ENCODE measurements around the gene CMTM3.

The CMTM3 gene

DNA sequence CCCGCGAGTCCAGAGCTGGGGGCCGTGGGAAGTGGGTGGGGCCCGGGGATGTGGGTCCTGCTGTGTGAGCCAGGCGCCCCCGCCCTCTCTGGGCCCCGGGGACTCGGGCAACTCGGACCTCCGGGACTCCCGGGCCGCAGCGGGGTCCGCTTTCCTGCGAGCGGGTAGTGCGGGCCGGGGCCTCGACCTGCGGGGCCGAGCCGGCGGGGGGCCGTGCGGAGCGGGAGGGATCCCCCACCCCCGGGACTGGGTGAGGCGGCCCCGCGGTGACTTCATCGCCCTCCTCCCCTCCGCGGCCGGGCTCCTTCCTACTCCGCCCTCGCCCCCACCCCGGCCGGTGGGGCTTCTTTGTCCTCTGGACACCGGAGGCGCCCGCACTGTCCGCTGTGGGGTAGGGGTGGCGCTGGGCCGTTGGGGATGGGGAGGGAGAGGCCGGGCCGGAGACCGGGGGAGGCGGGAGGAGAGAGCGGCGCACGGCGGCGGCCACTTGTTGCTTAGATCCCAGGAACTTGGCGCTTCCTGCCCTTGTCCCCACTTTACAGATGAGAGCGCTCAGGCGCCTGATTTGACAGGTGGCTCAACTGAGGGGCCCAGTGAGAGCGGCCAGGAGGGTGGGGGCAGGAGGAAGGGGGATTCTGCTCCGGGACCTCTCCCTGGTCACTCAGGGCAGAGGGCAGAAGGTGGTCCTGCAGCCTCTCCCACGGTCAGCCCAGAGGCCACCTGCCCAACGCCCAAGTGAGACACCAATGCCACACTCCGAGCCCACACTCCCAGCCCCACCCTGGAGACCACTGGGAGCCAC is 874 bp downstream of the CMTM3 start (continued):
- 0 out of 2 replicates have a peak, but pooled peaks have one; percentile 16 for TF ChIP-seq ZNF423 (tag by site-specific recombination; IDR thresholded peaks at IDR 0.05)
- no peak for TF ChIP-seq ZNF555 (tag by site-specific recombination; conservative IDR thresholded peaks at IDR 0.05)
- TF ChIP-seq SP2 (tag by site-specific recombination; IDR thresholded peaks at IDR 0.05), result peak; percentile 47
- TF ChIP-seq ZEB2 (tag by site-specific recombination; IDR thresholded peaks at IDR 0.05), result 0 out of 2 replicates have a peak, but pooled peaks have one; percentile 50
- no peak for TF ChIP-seq ZNF23 (tag by site-specific recombination; IDR thresholded peaks at IDR 0.05; ENCODE audit: borderline replicate concordance)
- TF ChIP-seq KLF16 (tag by site-specific recombination; IDR thresholded peaks at IDR 0.05), result peak; percentile 40; the same call in 1 of the 2 replicates
- 0 out of 2 replicates have a peak, but pooled peaks have one; percentile 11 for TF ChIP-seq ZNF768 (tag by site-specific recombination; IDR thresholded peaks at IDR 0.05)
- TF ChIP-seq ZNF211 (tag by site-specific recombination; IDR thresholded peaks at IDR 0.05; ENCODE audit: low read depth), result no peak

DNA sequence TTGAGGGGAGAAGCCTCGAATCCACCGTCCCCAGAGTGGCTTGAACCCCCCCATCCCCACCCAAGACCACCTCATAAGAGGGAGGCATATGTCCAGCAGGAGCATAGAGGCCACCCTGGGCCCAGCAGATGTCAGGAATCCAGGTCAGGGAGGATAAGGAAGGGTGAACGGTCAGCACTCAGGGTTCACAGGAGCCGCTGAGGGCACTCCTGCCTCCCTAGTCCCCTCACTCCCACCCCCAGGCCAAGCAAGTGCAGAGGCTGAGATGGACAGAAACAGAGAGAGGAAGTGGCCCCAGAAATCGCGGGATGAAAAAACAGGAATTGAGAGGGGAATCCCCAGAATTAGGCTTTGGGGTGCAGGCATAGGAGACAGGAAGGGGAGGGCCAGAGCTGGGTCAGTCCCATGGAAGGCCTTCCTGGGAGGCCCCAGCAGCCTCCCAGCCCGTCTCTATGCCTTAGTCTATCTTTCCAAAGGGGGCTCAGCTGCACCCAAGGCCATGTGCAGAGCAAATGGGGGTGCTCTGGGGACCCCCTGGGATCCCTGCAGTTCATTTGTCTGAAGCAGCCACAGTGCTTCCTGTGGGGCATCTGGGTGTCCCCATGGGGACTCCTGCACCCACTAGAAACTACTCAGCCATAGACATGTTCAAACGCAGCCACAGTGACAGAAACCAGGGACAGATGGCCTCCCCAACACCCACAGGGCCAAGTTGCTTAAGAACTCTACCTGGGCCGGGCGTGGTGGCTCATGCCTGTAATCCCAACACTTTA is 1.7 kb downstream of the CMTM3 start:
- ChIA-PET POLR2A (no interaction called here), CTCF (interaction anchor here (0.7 to 4.2 kb wide), 3 partner anchors 148 to 261 kb away, joined by 3 to 13 read pairs (median 3); no protein-coding TSS in a partner anchor)
- Histone ChIP-seq H3K4me3 (ENCODE audit: low read depth, low read length) (peak overlapping the region; percentile 69), H3K9me3 (ENCODE audit: control insufficient read depth, insufficient read depth, low read depth, low read length) (no peaks in the 10 kb centered on the region), H3K36me3 (ENCODE audit: control insufficient read depth in 2 of 2, insufficient read depth in 1 of 2, low read length in 2 of 2) (peaks cover 2 to 25% of the 10 kb centered on the region in 2 experiments; a peak in 2 of 3 replicates), H3K4me1 (ENCODE audit: control insufficient read depth, insufficient read depth, low read length) (no peaks in the 10 kb centered on the region), H3K27ac (ENCODE audit: extremely low read depth, low read depth, low read length) (no peak overlapping the region)
- TF ChIP-seq GLIS2 (tag by site-specific recombination; IDR thresholded peaks at IDR 0.05) (peak; percentile 46; the same call in 1 of the 2 replicates), ZNF211 (tag by site-specific recombination; IDR thresholded peaks at IDR 0.05; ENCODE audit: low read depth) (no peak), SP2 (tag by site-specific recombination; IDR thresholded peaks at IDR 0.05) (peak; percentile 16; the same call in 1 of the 2 replicates), ZNF112 (tag by site-specific recombination; IDR thresholded peaks at IDR 0.05) (no peak)

DNA sequence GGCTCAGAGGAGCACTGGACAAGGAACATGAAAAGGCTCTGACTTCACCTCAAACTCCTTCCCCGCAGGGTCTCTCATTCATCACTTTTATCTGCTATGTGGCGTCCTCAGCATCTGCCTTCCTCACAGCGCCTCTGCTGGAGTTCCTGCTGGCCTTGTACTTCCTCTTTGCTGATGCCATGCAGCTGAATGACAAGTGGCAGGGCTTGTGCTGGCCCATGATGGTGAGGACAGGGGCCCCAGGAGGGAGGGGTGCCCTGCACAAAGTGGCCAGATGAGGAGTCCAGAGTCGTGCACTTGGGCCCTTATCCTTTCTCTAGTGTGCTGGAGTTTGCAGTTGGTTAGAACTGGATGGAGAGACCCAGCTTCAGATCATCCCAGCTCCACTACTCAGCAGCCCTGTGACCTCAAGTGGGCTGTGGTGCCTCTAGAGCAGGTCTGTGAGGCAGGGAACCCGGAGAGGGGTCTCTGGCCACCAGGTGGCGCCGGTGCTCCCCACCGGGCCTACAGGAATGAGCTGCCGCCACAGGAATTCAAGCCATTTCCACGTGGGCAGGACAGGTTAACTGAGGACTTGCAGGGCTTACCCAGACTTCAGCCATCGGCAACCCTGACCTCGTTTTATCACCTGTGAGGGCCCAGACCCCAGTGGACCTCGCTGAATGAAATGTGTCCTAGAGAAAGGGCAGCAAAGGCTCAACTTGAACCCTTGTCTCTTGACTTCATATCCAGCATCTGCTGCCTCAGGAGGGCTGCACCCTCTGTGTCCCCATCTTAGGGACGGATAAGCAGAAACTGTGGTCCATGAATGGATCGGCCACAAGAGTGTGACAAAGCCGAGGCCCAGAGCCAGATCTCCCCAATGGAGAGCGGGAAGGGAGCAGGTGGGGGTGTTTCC is 4.0 kb downstream of the CMTM3 start:
- ChIA-PET POLR2A (interaction anchor here (1.1 to 1.7 kb wide), 2 partner anchors 9 to 259 kb away, joined by 3 to 4 read pairs; no protein-coding TSS in a partner anchor), CTCF (interaction anchor here (0.6 to 4.2 kb wide), 44 partner anchors 9 to 1761 kb away, joined by 3 to 28 read pairs (median 4); partner anchors contain the start of genes NAE1 and TK2)
- Histone ChIP-seq H3K4me1 (ENCODE audit: control insufficient read depth, insufficient read depth, low read length) (no peaks in the 10 kb centered on the region), H3K4me3 (ENCODE audit: low read depth, low read length) (no peak overlapping the region), H3K27ac (ENCODE audit: extremely low read depth, low read depth, low read length) (no peak overlapping the region), H3K9me3 (ENCODE audit: control insufficient read depth, insufficient read depth, low read depth, low read length) (no peaks in the 10 kb centered on the region), H3K36me3 (ENCODE audit: control insufficient read depth in 2 of 2, insufficient read depth in 1 of 2, low read length in 2 of 2) (peaks cover 5 to 49% of the 10 kb centered on the region in 2 experiments; a peak in 2 of 3 replicates)
- 0 out of 2 replicates have a peak, but pooled peaks have one; percentile 34 for TF ChIP-seq ZFHX2 (tag by site-specific recombination; conservative IDR thresholded peaks at IDR 0.05)
- TF ChIP-seq, protein P1, sequence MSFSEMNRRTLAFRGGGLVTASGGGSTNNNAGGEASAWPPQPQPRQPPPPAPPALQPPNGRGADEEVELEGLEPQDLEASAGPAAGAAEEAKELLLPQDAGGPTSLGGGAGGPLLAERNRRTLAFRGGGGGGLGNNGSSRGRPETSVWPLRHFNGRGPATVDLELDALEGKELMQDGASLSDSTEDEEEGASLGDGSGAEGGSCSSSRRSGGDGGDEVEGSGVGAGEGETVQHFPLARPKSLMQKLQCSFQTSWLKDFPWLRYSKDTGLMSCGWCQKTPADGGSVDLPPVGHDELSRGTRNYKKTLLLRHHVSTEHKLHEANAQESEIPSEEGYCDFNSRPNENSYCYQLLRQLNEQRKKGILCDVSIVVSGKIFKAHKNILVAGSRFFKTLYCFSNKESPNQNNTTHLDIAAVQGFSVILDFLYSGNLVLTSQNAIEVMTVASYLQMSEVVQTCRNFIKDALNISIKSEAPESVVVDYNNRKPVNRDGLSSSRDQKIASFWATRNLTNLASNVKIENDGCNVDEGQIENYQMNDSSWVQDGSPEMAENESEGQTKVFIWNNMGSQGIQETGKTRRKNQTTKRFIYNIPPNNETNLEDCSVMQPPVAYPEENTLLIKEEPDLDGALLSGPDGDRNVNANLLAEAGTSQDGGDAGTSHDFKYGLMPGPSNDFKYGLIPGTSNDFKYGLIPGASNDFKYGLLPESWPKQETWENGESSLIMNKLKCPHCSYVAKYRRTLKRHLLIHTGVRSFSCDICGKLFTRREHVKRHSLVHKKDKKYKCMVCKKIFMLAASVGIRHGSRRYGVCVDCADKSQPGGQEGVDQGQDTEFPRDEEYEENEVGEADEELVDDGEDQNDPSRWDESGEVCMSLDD (tag by site-specific recombination; IDR thresholded peaks at IDR 0.05), result 0 out of 2 replicates have a peak, but pooled peaks have one; percentile 37
- TF ChIP-seq, protein P2, sequence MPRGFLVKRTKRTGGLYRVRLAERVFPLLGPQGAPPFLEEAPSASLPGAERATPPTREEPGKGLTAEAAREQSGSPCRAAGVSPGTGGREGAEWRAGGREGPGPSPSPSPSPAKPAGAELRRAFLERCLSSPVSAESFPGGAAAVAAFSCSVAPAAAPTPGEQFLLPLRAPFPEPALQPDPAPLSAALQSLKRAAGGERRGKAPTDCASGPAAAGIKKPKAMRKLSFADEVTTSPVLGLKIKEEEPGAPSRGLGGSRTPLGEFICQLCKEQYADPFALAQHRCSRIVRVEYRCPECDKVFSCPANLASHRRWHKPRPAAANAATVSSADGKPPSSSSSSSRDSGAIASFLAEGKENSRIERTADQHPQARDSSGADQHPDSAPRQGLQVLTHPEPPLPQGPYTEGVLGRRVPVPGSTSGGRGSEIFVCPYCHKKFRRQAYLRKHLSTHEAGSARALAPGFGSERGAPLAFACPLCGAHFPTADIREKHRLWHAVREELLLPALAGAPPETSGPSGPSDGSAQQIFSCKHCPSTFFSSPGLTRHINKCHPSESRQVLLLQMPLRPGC (tag by site-specific recombination; IDR thresholded peaks at IDR 0.05), result peak; percentile 71; the same call in 1 of the 2 replicates
- peak; percentile 90 for TF ChIP-seq ZNF600 (tag by site-specific recombination; IDR thresholded peaks at IDR 0.05)
- TF ChIP-seq, protein P3, sequence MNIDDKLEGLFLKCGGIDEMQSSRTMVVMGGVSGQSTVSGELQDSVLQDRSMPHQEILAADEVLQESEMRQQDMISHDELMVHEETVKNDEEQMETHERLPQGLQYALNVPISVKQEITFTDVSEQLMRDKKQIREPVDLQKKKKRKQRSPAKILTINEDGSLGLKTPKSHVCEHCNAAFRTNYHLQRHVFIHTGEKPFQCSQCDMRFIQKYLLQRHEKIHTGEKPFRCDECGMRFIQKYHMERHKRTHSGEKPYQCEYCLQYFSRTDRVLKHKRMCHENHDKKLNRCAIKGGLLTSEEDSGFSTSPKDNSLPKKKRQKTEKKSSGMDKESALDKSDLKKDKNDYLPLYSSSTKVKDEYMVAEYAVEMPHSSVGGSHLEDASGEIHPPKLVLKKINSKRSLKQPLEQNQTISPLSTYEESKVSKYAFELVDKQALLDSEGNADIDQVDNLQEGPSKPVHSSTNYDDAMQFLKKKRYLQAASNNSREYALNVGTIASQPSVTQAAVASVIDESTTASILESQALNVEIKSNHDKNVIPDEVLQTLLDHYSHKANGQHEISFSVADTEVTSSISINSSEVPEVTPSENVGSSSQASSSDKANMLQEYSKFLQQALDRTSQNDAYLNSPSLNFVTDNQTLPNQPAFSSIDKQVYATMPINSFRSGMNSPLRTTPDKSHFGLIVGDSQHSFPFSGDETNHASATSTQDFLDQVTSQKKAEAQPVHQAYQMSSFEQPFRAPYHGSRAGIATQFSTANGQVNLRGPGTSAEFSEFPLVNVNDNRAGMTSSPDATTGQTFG (tag by site-specific recombination; IDR thresholded peaks at IDR 0.05; ENCODE audit: borderline replicate concordance), result no peak
- TF ChIP-seq ZNF19 (tag by site-specific recombination; IDR thresholded peaks at IDR 0.05; ENCODE audit: low read depth), result no peak
- TF ChIP-seq ZNF654 (tag by site-specific recombination; IDR thresholded peaks at IDR 0.05; ENCODE audit: low read depth), result peak; percentile 63
- TF ChIP-seq ZBTB17 (tag by site-specific recombination; IDR thresholded peaks at IDR 0.05), result peak; percentile 65
- peak; percentile 59; the same call in 1 of the 2 replicates for TF ChIP-seq ZNF2 (tag by site-specific recombination; IDR thresholded peaks at IDR 0.05)
- TF ChIP-seq ZSCAN30 (tag by site-specific recombination; IDR thresholded peaks at IDR 0.05), result peak; percentile 39; the same call in 1 of the 2 replicates
- peak; percentile 42; the same call in 1 of the 2 replicates for TF ChIP-seq EGR2 (tag by site-specific recombination; IDR thresholded peaks at IDR 0.05; ENCODE audit: low read depth)

Measured in HEK293 (cell line).